ENCODE results near the gene RCOR1. TPM values are rescaled to one million over a fixed set of nuclear protein-coding genes. Genes with fewer than 3 reads are reported as not detected.
"Not testable (repeated sequence)": the region's sequence is repeated elsewhere in the genome, so short reads cannot be mapped to it uniquely, and the experiment has no call there.

Gene RCOR1
- total RNA-seq, 1 experiment from 2014 or later, result 21.9 TPM

DNA sequence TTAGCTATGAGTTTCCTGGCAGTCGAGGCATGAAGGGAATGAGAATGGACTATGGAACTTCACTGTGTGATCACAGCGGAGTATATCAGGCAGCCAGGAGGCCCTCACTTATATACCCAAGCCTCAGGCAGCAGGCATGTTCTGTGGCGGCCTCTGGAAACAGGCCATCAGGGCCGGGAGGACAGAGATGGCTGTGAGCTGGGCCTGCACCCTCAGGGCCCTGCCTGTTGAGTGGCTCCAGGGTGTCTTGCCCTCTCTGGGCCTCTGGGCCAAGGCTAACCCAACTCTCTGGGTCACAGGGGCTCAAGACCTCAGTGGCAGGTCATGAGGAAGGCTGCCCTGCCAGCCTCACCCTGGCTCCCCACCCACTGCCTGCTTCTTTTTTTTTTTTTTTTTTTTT, 33.9 kb upstream of the RCOR1 start:
- H3K4me3 ChIP-seq, result no peak overlapping the region
- H3K27me3 ChIP-seq (replicated peaks), result no peaks in the 10 kb centered on the region
- no peak overlapping the region for H3K27ac ChIP-seq
- DNase-seq (ENCODE audit: low read depth in 1 of 2, low spot score in 2 of 2), result no peak
- H3K9me3 ChIP-seq (replicated peaks), result no peaks in the 10 kb centered on the region
- no peaks in the 10 kb centered on the region for H3K36me3 ChIP-seq
- peaks cover 9% of the 10 kb centered on the region; the same call in 1 of the 2 replicates for H3K4me1 ChIP-seq (replicated peaks)

DNA sequence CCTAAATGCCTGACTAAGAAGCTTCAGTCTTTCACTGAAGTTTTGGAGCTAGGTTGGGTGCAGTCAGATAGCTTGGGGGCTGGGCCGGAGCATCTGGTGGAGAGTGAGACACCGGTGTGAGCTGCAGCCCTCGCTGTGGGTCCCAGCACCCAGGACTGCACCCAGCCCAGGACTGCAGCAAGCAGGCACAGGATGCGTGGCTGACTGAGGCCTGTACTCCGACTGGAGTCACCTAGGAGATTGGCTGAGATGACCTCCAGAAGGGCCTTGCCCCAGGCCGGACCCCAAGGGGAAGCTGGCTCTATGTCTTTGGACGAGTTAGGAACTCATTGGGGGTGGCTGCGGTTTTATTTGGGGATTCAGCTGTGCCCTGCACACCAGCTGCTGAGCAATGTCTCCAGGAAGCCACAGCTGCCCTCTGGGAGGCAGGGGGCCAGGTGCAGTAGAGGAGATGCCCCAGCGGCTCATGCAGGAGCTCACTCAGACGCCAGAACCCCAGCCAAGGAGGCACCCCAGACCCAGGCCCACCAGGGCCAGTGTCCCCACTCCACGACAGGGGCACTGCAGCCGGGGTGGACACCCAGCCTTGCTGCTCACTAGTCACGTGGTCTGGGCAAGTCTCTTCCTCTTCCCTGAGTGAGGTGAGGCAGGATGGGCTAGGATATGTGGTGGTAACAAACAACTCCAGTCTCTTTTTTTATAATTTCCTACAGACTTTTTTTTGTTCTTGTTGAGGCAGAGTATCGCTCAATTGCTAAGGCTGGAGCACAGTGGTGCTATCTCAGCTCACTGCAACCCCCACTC, 31.8 kb upstream of the RCOR1 start:
- no peaks in the 10 kb centered on the region for H3K27me3 ChIP-seq (replicated peaks)
- no peak overlapping the region for H3K27ac ChIP-seq
- 0 out of 2 replicates have a peak, but pooled peaks cover under 1% of the 10 kb centered on the region for H3K4me1 ChIP-seq (replicated peaks)
- no peak overlapping the region for H3K4me3 ChIP-seq
- H3K9me3 ChIP-seq (replicated peaks), result no peaks in the 10 kb centered on the region
- no peak for DNase-seq (ENCODE audit: low read depth in 1 of 2, low spot score in 2 of 2)
- no peaks in the 10 kb centered on the region for H3K36me3 ChIP-seq

DNA sequence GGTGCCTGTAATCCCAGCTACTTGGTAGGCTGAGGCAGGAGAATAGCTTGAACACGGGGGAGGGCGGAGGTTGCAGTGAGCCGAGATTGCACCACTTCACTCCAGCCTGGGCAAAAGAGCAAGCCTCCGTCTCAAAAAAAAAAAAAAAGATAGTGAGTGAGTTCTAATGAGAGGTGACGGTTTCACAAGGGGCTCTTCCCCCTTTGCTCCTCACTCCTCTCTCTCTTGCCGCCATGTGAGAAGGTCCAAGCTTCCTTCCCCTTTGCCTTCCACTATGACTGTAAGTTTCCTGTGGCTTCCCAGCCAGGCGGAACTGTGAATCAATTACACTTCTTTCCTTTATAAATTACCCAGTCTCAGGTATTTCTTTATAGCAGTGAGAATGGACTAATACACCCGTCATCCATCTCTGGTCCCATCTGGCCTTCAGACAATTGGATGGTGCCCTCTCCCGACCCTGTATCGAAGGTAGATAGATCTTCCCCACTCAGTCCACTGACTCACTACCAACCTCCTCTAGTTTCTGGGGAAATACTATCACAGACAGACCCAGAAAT, 27.0 kb upstream of the RCOR1 start:
- DNase-seq (ENCODE audit: low read depth in 1 of 2, low spot score in 2 of 2), result no peak
- Histone ChIP-seq H3K4me1 (replicated peaks) (no peaks in the 10 kb centered on the region), H3K36me3 (no peaks in the 10 kb centered on the region), H3K9me3 (replicated peaks) (no peaks in the 10 kb centered on the region), H3K27me3 (replicated peaks) (no peaks in the 10 kb centered on the region), H3K4me3 (no peak overlapping the region), H3K27ac (no peak overlapping the region)

DNA sequence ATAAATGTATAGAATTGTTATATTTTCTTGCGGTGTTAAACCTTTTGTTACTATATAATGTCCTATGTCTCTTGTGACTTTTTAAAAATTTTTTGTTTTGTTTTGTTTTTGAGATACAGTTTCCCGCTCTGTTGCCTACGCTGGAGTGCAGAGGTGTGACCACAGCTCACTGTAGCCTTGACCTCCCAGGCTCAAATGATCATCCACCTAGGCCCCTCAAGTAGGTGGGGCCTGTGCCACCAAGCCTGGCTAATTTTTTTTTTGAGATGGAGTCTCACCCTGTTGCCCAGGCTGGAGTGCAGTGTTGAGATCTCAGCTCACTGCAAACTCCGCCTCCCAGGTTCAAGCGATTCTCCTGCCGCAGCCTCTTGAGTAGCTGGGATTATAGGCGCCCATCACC, 26.5 kb upstream of the RCOR1 start:
- no peak overlapping the region for H3K27ac ChIP-seq
- H3K36me3 ChIP-seq, result no peaks in the 10 kb centered on the region
- H3K27me3 ChIP-seq (replicated peaks), result no peaks in the 10 kb centered on the region
- H3K4me3 ChIP-seq, result no peak overlapping the region
- no peaks in the 10 kb centered on the region for H3K9me3 ChIP-seq (replicated peaks)
- DNase-seq (ENCODE audit: low read depth in 1 of 2, low spot score in 2 of 2), result no peak
- no peaks in the 10 kb centered on the region for H3K4me1 ChIP-seq (replicated peaks)

DNA sequence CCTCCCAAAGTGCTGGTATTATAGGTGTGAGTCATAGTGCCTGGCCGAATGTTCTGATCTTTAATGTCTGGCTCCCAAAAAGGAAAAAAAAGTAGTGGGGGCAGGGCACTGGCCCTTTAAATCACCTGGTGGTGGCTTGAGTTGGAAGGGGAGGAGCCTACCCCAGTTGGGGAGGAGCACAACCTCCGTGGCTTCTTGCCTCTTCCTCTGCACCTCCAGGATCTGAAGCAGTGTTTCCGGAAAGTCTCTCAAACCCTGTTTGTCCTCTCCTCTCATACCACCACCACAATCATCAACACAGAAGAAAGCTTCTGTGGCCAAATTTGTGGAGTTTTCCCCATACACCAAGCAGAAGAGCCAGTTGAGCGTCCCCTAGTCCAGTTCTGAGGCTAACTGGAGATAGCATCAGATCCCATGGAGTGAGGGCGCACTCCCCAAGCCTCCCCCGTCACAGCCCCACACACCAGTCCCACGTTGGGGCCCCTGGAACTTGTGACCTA, 24.3 kb upstream of the RCOR1 start:
- Histone ChIP-seq H3K9me3 (replicated peaks) (no peaks in the 10 kb centered on the region), H3K27ac (no peak overlapping the region), H3K36me3 (no peaks in the 10 kb centered on the region), H3K27me3 (replicated peaks) (no peaks in the 10 kb centered on the region), H3K4me3 (no peak overlapping the region), H3K4me1 (replicated peaks) (no peaks in the 10 kb centered on the region)
- no peak for DNase-seq (ENCODE audit: low read depth in 1 of 2, low spot score in 2 of 2)

DNA sequence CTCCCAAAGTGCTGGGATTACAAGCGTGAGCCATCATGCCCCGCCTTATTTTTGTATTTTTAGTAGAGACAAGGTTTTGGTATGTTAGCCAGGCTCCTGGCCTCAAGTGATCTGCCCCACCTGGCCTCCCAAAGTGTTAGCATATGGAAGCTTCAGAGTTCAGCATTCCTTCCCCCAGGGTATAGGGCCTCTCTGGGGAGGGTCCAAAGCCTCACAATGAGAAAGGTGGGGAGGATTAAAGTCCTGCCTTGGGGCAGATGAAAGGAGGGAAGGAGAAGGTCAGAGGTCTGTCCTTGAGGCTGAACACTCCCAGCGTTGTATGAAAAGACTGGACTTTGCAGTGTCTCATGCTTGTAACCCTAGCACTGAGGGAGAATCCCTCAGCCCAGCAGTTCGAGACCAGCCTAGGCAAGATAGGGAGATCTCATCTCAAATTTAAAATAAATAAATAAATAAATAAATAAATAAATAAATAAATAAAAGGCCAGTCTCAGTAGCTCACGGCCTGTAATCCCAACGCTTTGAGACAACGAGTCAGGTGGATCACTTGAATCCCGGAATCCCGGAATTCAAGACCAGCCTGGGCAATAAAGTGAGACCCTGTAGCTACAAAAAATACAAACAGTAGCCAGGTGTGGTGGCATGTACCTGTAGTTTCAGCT, 22.0 kb upstream of the RCOR1 start:
- Histone ChIP-seq H3K9me3 (replicated peaks) (no peaks in the 10 kb centered on the region), H3K27ac (no peak overlapping the region)
- DNase-seq (ENCODE audit: low read depth in 1 of 2, low spot score in 2 of 2), result no peak

DNA sequence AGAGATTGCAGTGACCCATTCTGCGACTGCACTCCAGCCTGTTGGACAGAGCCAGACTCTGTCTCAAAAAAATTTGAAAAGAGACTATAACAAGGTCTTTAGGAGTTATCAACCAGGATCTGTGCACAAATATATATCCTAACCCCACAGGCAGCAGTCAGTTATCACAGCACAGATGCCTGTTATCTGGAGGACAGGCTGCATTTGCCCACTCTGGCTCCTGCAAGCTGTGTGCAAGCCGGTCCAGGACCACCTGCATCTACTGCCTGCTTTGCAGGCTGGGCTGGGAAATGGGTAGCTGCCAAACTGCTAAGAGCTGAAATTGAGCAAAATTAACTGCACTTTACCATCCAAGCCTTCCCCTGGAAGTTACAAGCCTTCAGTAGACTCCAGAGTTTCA, 21.4 kb upstream of the RCOR1 start:
- Histone ChIP-seq H3K36me3 (no peaks in the 10 kb centered on the region), H3K4me1 (replicated peaks) (peaks cover 7% of the 10 kb centered on the region; the same call in 1 of the 2 replicates), H3K27ac (no peak overlapping the region), H3K27me3 (replicated peaks) (no peaks in the 10 kb centered on the region), H3K4me3 (no peak overlapping the region), H3K9me3 (replicated peaks) (no peaks in the 10 kb centered on the region)
- no peak for DNase-seq (ENCODE audit: low read depth in 1 of 2, low spot score in 2 of 2)

More for the DNA sequence above, 22.0 kb upstream of the RCOR1 start:
- H3K27me3 ChIP-seq (replicated peaks), result no peaks in the 10 kb centered on the region
- H3K4me3 ChIP-seq, result no peak overlapping the region
- peaks cover 1% of the 10 kb centered on the region; the same call in 1 of the 2 replicates for H3K4me1 ChIP-seq (replicated peaks)
- no peaks in the 10 kb centered on the region for H3K36me3 ChIP-seq

DNA sequence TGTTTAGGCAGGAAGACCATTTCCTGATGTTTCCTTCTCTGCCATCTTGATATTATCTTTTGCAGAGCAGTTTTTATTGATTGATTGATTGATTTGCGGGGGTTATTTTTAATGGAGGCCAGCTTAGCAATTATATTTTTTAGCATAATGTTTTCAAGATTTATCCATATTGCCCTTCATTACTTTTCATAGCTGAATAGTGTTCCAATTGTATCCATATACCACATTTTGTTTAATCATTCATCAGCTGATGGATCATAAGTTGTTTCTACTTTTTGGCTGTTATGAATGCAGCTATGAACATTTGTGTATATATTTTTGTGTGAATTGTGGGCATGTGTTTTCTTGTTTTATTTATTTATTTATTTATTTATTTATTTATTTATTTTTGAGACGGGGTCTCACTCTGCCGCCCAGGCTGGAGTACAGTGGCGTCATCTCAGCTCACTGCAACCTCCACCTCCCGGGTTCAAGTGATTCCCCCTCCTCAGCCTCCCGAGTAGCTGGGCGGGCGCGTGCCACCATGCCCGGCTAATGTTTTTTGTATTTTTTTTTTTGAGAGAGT, 20.9 kb upstream of the RCOR1 start:
- Histone ChIP-seq H3K27ac (no peak overlapping the region), H3K9me3 (replicated peaks) (no peaks in the 10 kb centered on the region), H3K4me3 (no peak overlapping the region), H3K36me3 (no peaks in the 10 kb centered on the region), H3K27me3 (replicated peaks) (no peaks in the 10 kb centered on the region), H3K4me1 (replicated peaks) (peaks cover 7% of the 10 kb centered on the region)
- DNase-seq (ENCODE audit: low read depth in 1 of 2, low spot score in 2 of 2), result no peak

DNA sequence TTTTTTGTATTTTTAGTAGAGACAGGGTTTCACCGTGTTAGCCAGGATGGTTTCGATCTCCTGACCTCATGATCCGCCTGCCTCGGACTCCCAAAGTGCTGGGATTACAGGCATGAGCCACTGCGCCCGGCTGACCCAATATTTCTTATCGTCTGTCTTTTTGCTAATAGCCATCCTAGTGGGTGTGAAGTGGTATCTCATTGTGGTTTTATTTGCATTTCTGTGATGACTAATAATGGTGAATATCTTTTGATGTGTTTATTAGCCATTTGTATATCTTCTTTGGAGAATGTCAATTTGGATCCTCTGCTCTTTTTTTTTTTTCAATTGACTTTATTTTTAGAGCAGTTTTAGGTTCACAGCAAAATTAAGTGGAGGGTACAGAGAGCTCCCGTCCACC, 19.3 kb upstream of the RCOR1 start:
- not testable (repeated sequence) for H3K36me3 ChIP-seq, H3K4me3 ChIP-seq, H3K27ac ChIP-seq

DNA sequence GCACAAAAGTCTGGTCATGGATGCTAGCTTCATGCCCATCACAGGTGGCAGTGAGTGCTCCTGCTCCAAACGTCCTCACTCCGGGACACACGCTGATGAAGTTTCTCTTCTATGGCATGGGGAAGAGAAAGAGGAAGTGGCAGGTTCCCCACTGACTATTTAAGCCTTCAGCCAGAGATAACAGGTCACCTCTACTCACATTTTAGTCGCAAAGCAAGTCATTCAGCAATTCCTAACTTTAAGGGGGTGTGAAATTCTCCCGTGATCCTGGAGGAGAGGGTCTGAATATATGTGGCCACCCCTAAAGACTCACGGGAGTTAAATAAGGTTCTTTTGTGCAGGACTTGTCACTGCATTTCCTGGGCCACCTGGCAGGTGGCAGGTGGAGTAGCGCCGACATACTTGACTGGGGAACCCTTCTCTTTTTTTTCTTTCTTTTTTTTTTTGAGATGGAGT, 18.8 kb upstream of the RCOR1 start:
- H3K36me3 ChIP-seq, result no peaks in the 10 kb centered on the region
- no peak for DNase-seq (ENCODE audit: low read depth in 1 of 2, low spot score in 2 of 2)
- H3K9me3 ChIP-seq (replicated peaks), result no peaks in the 10 kb centered on the region
- no peak overlapping the region for H3K4me3 ChIP-seq
- H3K27ac ChIP-seq, result no peak overlapping the region
- peaks cover 7% of the 10 kb centered on the region for H3K4me1 ChIP-seq (replicated peaks)
- no peaks in the 10 kb centered on the region for H3K27me3 ChIP-seq (replicated peaks)

More for the DNA sequence above, 19.3 kb upstream of the RCOR1 start:
- not testable (repeated sequence) for H3K4me1 ChIP-seq (replicated peaks); H3K27me3 ChIP-seq (replicated peaks); DNase-seq (ENCODE audit: low read depth in 1 of 2, low spot score in 2 of 2); H3K9me3 ChIP-seq (replicated peaks)

DNA sequence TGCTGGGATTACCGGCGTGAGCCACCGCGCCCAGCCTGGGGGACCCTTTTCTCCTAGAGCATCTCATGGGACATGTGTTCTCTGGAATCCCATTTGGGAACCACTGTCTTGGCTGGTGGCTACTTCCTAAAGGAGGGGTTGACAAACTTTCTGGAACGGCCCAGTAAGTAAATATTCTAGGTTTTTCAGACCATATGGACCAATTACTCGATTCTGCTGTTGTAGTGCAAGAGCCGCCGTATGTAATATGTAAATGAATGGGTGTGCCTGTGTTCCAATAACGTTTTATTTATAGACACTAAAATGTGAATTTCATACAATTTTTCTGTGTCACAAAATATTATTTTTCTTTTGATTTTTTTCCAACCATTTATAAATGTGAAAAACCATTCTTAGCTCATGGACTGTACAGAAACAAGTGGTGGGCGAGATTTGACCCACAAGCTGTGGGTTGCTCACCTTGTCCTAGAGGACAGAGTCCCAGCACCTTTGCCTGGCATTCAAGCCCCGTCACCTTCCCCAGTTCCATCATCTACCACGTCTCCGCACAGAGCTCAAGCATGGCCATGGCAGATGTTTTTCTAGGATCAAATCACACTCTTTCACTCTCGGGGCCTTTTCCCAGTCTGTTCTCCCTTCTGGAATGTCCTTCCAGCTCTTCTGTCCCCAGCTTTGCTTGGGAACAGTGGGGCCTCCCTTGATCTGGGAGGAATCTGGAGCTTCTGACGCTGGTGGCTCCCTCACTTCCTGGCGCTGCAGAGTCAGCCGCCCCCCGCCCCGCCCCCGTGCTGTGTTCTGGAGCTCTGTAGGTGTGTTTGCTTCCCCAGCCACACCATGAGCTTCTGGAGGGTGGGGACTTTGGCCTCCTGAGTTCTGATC, 17.9 kb upstream of the RCOR1 start:
- no peak overlapping the region for H3K4me3 ChIP-seq

DNA sequence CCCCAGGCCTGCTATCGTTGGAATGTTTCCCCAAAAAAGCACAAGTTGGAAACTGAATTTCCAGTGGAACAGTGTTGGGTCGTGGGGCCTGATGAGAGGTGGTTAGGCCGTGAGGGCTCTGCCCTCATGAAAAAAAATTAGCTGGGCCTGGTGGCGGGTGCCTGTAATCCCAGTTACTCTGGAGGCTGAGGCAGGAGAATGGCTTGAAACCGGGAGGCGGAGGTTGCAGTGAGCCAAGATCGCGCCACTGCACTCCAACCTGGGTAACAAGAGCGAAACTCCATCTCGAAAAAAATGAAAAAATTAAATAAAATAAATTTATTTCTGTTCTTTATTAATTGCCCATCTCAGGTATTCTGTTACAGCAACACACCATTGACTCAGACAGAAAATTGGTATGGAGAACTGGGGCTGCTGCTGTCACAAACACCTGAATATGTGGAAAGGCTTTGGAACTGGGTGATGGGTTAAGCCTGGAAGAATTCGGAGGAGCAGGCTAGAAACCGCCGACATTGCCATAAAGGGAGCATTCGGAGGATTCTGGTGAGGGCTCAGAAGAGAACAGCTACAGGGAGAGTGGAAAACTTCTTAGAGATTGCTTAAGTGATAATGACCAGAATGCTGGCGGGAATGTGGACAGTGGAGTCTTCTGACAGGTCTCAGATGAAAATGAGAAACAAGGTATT, 17.1 kb upstream of the RCOR1 start:
- Histone ChIP-seq H3K36me3 (no peaks in the 10 kb centered on the region), H3K27me3 (replicated peaks) (no peaks in the 10 kb centered on the region), H3K27ac (no peak overlapping the region), H3K4me1 (replicated peaks) (peaks cover 22% of the 10 kb centered on the region), H3K9me3 (replicated peaks) (no peaks in the 10 kb centered on the region), H3K4me3 (no peak overlapping the region)
- DNase-seq (ENCODE audit: low read depth in 1 of 2, low spot score in 2 of 2), result no peak

More for the DNA sequence above, 17.9 kb upstream of the RCOR1 start:
- DNase-seq (ENCODE audit: low read depth in 1 of 2, low spot score in 2 of 2), result no peak
- H3K4me1 ChIP-seq (replicated peaks), result peaks cover 14% of the 10 kb centered on the region
- no peak overlapping the region for H3K27ac ChIP-seq
- H3K36me3 ChIP-seq, result no peaks in the 10 kb centered on the region
- no peaks in the 10 kb centered on the region for H3K27me3 ChIP-seq (replicated peaks)
- no peaks in the 10 kb centered on the region for H3K9me3 ChIP-seq (replicated peaks)
